Prostate gland (tissue), 2 donors: ENCODE data around the gene XXYLT1.

Experiments
- CTCF ChIP-seq, 4 experiments: fragments of 200-600 bp in 2 of 4; fragments of 450-650 bp in 2 of 4; sonication (generic) in 2 of 4; IDR thresholded peaks; 1 replicate in 3 of 4; 2 replicates in 1 of 4; pipeline ENCODE4 v1.5.1; 2016 to 2019; ENCODE audit warnings: antibody characterized with exemption in 4 of 4, mild to moderate bottlenecking in 2 of 4, moderate library complexity in 2 of 4
- POLR2A ChIP-seq: fragments of 450-650 bp; IDR thresholded peaks from one replicate; pipeline ENCODE4 v1.6.1; 2016; ENCODE audit warnings: antibody characterized with exemption, mild to moderate bottlenecking
- POLR2AphosphoS5 ChIP-seq: sonication (generic); formaldehyde crosslinking; IDR thresholded peaks from one replicate; pipeline ENCODE4 v1.6.1; 2017; ENCODE audit warnings: antibody characterized with exemption

- TF ChIP-seq CTCF (IDR thresholded peaks at IDR 0.05) (no peak), POLR2A (no peak), POLR2AphosphoS5 (no peak)
These were observed 227.2 kb downstream of the XXYLT1 start for GRCh38 chr3:195043607-195044339.
